Measurements from ENCODE around the gene CDC14A. TPM values are rescaled to one million over a fixed set of nuclear protein-coding genes. Genes with fewer than 3 reads are reported as not detected.

The CDC14A gene
- total RNA-seq, 1 experiment from 2014 or later = 2.6 TPM

DNA sequence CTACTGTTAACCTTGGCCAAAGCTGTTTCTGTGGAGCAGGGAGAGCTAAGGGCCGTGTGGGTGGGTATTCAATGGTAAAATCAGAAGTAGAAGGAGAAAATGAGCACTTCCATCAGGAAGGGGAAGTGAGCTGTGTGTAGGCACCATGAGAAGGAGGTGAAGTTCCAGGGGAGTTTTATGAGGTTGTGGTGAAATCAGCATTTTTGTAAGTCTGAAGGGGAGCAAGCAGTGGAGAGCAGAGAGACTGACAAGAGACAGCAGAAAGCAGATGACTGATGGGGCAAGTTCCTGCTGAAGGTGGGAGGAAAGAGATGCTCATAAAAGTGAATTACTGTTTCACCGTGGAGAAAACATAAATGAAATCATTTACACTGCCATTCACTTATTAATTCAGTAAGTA, 183.0 kb downstream of the CDC14A start:
- peaks cover 47% of the 10 kb centered on the region for H3K27me3 Mint-ChIP-seq (ENCODE audit: insufficient read depth, unreplicated experiment)
- TF ChIP-seq, protein P1, sequence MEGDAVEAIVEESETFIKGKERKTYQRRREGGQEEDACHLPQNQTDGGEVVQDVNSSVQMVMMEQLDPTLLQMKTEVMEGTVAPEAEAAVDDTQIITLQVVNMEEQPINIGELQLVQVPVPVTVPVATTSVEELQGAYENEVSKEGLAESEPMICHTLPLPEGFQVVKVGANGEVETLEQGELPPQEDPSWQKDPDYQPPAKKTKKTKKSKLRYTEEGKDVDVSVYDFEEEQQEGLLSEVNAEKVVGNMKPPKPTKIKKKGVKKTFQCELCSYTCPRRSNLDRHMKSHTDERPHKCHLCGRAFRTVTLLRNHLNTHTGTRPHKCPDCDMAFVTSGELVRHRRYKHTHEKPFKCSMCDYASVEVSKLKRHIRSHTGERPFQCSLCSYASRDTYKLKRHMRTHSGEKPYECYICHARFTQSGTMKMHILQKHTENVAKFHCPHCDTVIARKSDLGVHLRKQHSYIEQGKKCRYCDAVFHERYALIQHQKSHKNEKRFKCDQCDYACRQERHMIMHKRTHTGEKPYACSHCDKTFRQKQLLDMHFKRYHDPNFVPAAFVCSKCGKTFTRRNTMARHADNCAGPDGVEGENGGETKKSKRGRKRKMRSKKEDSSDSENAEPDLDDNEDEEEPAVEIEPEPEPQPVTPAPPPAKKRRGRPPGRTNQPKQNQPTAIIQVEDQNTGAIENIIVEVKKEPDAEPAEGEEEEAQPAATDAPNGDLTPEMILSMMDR (IDR thresholded peaks at IDR 0.05; ENCODE audit: unreplicated experiment) = no peak
- no peak overlapping the region for H3K4me3 Mint-ChIP-seq (ENCODE audit: unreplicated experiment)
- no peaks in the 10 kb centered on the region for H3K4me1 Mint-ChIP-seq (ENCODE audit: insufficient read depth, unreplicated experiment)
- no peak overlapping the region for H3K27ac Mint-ChIP-seq (ENCODE audit: low read depth, unreplicated experiment)
- ChIA-PET POLR2A (no interaction called here), CTCF (interaction anchor here (1.5 kb wide), 1 partner anchor 8 kb away, joined by 4 read pairs; no protein-coding TSS in a partner anchor)
- H3K36me3 Mint-ChIP-seq (ENCODE audit: insufficient read depth, unreplicated experiment) = no peaks in the 10 kb centered on the region
- intact Hi-C loops (cut with micrococcal nuclease) = loop anchor here (5.0 kb wide), 1 partner anchor 42 kb away; no protein-coding TSS in a partner anchor
- DNase-seq (ENCODE audit: unreplicated experiment) = no peak
- no TSS peak for BruUV-seq (replicated peaks)
- H3K9me3 Mint-ChIP-seq (ENCODE audit: unreplicated experiment) = no peaks in the 10 kb centered on the region

DNA sequence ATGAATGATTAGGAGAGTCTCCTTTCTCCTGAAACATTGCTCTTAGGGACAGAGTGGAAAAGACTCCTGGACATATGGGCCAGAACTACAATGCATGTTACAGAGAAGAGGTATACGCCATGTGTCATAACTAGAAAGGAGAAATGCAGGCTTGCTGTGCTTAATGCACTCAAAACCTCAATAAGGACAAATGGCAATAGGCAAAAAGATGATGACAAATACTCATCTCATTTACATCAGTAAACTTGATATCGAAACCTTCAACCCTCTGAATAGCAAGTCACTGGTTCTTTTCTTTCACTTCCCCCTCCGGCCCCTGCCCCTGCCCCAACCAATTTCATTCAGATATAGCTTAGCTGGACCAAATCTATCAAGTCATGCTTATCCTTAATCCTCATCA, 183.7 kb downstream of the CDC14A start:
- Mint-ChIP-seq H3K36me3 (ENCODE audit: insufficient read depth, unreplicated experiment) (no peaks in the 10 kb centered on the region), H3K27ac (ENCODE audit: low read depth, unreplicated experiment) (no peak overlapping the region), H3K9me3 (ENCODE audit: unreplicated experiment) (no peaks in the 10 kb centered on the region), H3K27me3 (ENCODE audit: insufficient read depth, unreplicated experiment) (peaks cover 47% of the 10 kb centered on the region), H3K4me3 (ENCODE audit: unreplicated experiment) (no peak overlapping the region), H3K4me1 (ENCODE audit: insufficient read depth, unreplicated experiment) (no peaks in the 10 kb centered on the region)
- intact Hi-C loops (cut with micrococcal nuclease) = loop anchor here (5.0 kb wide), 1 partner anchor 41 kb away; no protein-coding TSS in a partner anchor
- CTCF ChIA-PET = no interaction called here
- no peak for DNase-seq (ENCODE audit: unreplicated experiment)
- BruUV-seq (replicated peaks) = no TSS peak
- TF ChIP-seq, protein P1 (IDR thresholded peaks at IDR 0.05; ENCODE audit: unreplicated experiment) = no peak
- POLR2A ChIA-PET = no interaction called here

- no peak for DNase-seq (ENCODE audit: unreplicated experiment)
- Mint-ChIP-seq H3K27me3 (ENCODE audit: insufficient read depth, unreplicated experiment) (peaks cover 47% of the 10 kb centered on the region), H3K36me3 (ENCODE audit: insufficient read depth, unreplicated experiment) (no peaks in the 10 kb centered on the region), H3K9me3 (ENCODE audit: unreplicated experiment) (no peaks in the 10 kb centered on the region), H3K4me1 (ENCODE audit: insufficient read depth, unreplicated experiment) (no peaks in the 10 kb centered on the region), H3K4me3 (ENCODE audit: unreplicated experiment) (no peak overlapping the region), H3K27ac (ENCODE audit: low read depth, unreplicated experiment) (no peak overlapping the region)
- intact Hi-C loops (cut with micrococcal nuclease) = loop anchor here (5.0 kb wide), 1 partner anchor 38 kb away; no protein-coding TSS in a partner anchor
- TF ChIP-seq, protein P1 (IDR thresholded peaks at IDR 0.05; ENCODE audit: unreplicated experiment) = no peak
- BruUV-seq (replicated peaks) = no TSS peak
- CTCF ChIA-PET = no interaction called here
- POLR2A ChIA-PET = no interaction called here
These were observed 186.9 kb downstream of the CDC14A start for GRCh38 chr1:100538913-100539835.

DNA sequence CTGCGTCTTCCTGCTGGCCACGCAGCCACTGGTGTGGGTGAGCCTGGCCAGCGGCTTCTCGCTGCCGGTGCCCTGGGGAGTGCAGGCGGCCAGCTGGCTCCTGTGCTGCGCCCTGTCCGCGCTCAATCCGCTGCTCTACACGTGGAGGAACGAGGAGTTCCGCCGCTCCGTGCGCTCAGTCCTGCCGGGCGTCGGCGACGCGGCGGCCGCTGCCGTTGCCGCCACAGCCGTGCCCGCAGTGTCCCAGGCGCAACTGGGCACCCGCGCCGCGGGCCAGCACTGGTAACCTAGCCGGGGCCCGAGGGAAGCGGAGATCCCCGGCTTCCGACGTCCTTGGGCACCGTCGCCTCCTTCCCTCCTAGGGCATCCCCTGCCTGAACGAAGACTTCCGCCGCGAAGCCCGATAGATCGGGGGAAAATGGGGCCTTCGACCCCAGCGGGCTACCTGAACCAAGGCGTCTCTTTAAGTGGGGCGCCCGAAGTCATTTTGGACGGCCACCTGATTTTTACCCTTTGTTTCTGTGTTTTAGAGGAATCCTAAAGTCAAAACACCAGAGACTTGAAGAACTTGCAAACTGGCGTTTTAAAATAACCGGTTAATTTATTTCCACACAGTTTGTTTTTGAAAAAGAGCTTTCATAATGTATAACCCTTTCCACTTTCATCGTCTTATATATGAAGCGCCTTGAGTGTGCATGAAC, 187.7 kb downstream of the CDC14A start:
- Mint-ChIP-seq H3K4me3 (ENCODE audit: unreplicated experiment) (no peak overlapping the region), H3K27ac (ENCODE audit: low read depth, unreplicated experiment) (no peak overlapping the region), H3K4me1 (ENCODE audit: insufficient read depth, unreplicated experiment) (no peaks in the 10 kb centered on the region), H3K9me3 (ENCODE audit: unreplicated experiment) (no peaks in the 10 kb centered on the region), H3K36me3 (ENCODE audit: insufficient read depth, unreplicated experiment) (no peaks in the 10 kb centered on the region), H3K27me3 (ENCODE audit: insufficient read depth, unreplicated experiment) (peaks cover 40% of the 10 kb centered on the region)
- intact Hi-C loops (cut with micrococcal nuclease) = loop anchor here (5.0 kb wide), 1 partner anchor 37 kb away; no protein-coding TSS in a partner anchor
- ChIA-PET POLR2A (no interaction called here), CTCF (no interaction called here)
- TF ChIP-seq, protein P1 (IDR thresholded peaks at IDR 0.05; ENCODE audit: unreplicated experiment) = no peak
- no peak for DNase-seq (ENCODE audit: unreplicated experiment)
- BruUV-seq (replicated peaks) = no TSS peak
